ENCODE data around the gene GOLPH3L.
"Not testable (repeated sequence)": the region's sequence is repeated elsewhere in the genome, so short reads cannot be mapped to it uniquely, and the experiment has no call there.

Gene GOLPH3L

DNA sequence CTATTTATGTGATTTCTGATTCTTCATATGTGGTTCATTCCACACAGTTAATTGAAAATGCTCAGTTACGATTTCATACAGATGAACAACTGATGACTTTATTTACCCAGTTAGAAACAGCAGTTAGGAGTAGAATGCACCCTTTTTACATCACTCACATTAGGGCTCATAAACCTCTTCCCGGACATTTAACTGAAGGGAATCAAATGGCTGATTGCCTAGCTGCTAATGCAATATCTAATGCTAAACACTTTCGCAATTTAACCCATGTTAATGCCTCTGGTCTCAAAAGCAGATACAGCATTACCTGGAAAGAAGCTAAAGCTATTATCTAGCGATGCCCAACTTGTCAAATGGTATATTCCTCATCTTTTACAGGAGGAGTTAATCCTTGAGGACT, 39.9 kb downstream of the GOLPH3L start:
- FAIRE-seq, result not testable (repeated sequence)

DNA sequence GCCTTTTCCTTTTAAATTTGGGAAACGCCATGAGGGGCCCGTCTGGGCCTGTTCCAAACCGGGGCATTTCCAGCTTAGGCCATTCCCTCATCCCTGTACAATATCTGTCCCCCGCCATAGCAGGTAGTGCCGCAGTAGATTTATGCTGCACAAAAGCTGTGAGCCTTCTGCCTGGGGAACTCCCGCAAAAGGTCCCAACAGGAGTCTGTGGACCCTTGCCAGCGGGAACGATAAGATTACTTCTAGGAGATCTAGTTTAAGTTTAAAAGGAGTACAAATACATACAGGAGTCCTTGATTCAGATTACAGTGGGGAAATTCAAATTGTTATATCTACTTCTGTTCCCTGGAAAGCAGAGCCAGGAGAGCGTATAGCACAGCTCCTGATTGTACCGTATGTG, 42.3 kb downstream of the GOLPH3L start:
- FAIRE-seq, result not testable (repeated sequence)

DNA sequence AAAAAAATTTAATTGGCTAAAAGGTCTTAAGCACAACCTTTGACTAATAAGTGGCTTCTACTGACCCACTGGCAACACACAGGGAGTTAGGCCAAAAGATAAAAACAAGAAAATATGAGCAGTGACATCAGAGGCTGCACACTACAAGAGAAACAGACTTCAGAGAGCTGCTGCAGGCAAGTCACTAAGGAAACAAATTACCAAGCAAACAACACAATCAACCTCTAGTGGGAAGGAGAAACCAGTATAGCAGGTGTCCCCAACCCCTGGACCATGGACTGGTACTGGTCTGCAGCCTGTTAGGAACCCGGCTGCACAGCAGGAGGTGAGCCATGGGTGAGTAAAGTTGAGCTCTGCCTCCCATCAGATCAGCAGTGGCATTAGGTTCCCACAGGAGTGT, 46.8 kb downstream of the GOLPH3L start:
- no peak for FAIRE-seq

DNA sequence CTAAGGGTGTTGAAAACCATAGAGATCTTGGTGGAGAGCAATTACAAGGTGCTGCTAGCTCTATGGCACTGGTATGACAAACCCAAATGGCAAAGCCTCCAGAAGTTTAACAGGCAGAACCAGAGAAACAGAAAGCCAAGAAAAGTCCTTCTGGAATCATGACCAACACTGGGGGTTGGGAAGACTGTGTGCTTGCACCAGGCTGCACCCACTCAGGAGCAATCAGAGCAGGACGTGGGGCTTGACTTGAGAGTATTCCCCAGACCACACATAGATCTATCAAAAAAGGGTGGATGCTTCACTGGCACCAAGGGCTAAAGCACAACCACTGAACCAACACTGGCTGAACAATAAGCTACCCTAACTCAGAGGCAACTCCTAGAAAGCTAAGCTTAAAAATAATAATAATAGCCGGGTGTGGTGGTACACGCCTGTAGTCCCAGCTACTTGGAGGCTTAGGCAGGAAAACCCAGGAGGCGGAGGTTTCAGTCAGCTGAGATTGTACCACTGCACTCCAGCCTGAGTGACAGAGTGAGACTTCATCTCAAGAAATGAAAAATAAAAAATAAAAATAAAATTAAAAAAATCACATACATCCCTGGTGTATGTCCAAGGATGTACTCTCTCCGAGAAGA, 47.4 kb downstream of the GOLPH3L start:
- FAIRE-seq, result no peak

DNA sequence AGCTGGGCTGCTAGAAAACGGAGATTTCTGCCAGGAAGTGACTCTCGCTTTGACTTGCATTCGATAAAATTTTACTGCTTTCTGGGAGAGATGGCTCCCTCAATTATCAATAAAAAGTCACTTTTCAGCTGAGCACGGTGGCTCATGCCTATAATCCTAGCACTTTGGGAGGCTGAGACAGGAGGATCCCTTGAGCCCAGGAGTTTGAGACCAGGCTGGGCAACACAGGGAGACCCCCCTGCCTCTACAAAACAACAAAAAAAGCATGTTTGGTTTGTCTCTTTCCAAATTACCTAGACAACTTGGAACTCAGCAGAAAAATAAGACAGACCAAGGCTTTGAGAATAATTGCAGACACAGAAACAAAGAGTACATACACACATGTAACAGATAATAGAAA, 54.7 kb downstream of the GOLPH3L start:
- no peak for FAIRE-seq

DNA sequence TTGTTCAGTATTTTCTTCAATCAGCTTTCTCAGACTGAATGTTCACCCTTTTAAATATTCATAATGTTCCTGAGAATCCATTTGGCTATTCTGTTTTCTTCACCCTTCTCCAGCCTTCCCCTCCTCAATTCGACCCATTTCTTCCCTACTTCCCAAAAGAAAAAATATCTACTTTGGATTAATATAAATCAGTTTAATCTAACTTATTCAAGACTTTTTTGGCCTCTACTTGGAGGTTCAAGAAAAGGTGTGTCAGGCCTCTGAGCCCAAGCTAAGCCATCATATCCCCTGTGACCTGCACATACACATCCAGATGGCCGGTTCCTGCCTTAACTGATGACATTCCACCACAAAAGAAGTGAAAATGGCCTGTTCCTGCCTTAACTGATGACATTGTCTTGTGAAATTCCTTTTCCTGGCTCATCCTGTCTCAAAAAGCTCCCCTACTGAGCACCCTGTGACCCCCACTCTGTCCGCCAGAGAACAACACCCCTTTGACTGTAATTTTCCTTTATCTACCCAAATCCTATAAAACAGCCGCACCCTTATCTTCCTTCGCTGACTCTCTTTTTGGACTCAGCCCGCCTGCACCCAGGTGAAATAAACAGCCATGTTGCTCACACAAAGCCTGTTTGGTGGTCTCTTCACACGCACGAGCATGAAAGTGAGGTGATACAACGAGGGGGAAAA, 55.7 kb downstream of the GOLPH3L start:
- not testable (repeated sequence) for FAIRE-seq

DNA sequence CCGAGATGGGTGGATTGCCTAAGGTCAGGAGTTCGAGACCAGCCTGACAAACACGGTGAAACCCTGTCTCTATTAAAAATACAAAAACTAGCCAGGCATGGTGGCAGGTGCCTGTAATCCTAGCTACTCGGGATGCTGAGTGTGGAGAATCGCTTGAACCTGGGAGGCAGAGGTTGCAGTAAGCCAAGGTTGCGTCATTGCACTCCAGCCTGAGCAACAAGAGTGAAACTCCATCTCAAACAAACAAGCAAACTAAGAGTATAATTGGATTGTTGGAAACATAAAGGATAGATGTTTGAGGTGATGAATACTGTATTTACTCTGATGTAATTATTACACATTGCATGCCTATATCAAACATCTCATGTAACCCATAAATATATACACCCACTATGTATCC, 58.5 kb downstream of the GOLPH3L start:
- FAIRE-seq, result not testable (repeated sequence)

DNA sequence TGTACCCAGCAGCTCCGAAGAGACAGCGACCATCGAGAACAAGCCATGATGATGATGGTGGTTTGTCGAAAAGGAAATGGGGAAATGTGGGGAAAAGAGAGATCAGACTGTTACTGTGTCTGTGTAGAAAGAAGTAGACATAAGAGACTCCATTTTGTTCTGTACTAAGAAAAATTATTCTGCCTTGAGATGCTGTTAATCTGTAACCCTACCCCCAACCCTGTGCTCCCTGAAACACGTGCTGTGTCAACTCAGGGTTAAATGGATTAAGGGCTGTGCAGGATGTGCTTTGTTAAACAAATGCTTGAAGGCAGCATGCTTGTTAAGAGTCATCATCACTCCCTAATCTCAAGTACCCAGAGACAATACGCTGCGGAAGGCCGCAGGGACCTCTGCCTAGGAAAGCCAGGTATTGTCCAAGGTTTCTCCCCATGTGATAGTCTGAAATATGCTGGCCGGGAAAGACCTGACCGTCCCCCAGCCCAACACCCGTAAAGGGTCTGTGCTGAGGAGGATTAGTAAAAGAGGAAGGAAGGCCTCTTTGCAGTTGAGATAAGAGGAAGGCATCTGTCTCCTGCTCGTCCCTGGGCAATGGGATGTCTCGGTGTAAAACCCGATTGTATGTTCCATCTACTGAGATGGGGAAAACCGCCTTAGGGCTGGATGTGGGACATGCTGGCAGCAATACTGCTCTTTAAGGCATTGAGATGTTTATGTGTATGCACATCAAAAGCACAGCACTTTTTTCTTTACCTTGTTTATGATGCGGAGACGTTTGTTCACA, 61.9 kb downstream of the GOLPH3L start:
- not testable (repeated sequence) for FAIRE-seq

DNA sequence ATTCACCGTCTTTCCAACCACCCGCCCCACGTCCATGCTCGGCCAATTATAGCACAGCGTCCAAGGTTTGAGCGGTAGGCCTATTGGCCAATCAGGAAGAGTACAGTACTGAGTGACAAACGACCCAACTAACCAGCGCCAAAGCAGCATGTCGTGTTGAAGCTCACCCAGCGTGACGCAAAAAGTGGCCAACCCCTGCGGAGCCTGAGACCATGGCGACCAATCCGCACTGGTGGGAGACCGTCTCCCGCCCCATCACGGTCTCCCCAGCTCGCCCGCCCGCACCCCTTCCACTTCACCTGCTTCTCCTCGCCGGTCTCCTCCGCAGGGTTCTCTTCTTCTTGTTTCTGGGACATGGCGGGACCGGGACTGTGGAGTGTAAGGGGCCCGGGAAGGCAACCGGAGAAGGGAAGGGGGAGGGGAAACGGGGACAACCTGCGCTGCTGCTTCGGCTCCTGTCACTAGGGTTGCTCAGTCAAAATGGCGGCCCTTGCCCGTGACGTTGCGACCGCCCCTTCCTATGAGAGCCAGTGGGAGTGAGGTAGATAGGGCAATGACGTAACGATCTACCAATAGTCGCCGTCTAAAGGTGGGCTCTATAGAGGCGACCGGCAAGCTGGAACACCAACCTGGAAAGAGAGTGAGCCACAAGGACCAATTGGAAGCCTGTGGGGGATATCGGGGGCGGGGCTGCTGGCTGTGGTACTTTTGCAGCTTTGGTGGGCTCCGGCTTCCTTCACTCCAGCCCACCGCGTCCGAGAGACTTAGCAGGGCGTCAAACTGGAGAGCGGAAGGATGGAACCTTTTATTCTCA, 67.6 kb downstream of the GOLPH3L start, which contains the start of gene ENSA:
Gene ENSA (minus strand): TSS at position 498 of the 814 bp plus-strand sequence. CDS start 142 bp downstream, at position 356.
- peak; percentile 95 for FAIRE-seq

DNA sequence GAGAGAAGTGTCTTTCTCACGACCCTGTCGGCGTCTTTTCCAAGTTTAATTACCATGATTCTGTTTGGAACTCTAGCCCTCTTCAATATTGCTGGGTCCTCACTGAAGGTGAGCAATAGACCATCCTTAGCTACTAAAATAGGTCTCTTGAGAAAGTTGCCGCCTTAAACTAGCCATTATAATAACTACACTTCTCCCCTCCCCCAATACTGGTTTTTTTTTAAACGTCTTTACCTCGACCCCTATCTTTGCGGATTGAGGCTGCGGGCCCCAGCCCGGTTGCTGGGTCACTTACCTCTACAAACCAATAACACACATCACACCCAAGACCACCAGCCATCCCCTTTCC, 68.2 kb downstream of the GOLPH3L start:
- no peak for FAIRE-seq

DNA sequence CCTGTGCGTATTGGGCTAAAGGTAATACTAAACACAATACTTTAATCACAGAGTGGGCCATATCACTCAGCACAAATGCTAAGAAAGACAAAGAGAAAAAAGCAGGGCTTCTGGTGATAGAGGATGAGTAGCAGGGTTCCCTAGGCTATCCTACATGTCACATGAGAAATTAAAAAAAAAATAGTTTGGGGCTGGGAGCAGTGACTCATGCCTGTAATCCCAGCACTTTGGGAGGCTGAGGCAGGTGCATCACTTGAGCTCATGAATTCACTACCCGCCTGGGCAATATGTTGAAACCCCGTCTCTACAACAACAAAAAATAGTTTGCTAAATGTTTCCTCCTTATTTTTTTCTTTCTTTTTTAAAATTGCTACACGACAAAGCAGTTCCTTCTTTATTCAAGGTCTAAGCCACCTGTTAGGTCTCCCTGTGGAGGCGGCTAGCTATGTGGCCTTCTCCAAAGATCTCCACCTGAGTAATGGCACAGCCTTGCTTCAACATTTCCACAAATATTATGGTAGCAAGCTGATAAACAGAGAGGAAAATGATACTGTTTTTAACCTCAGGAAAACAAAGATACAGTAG, 69.0 kb downstream of the GOLPH3L start:
- FAIRE-seq, result no peak

DNA sequence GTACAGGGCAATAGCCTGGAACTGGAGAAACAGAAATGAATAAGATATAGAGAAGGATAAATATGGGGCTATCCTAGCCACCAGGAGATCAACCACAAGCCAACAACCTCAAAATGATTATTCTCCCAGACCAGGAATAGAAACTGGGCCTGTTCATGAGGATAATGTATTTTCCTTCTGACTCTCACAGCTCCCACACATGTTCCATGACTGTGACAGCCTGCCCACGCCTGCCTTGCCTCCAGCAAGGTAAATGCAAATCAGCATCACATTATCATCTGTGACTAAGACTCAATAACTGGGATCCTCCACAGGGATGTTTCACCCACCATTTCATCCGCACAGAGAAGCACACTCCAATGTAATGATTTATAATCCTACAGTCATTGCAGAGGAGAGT, 70.8 kb downstream of the GOLPH3L start:
- FAIRE-seq, result no peak

DNA sequence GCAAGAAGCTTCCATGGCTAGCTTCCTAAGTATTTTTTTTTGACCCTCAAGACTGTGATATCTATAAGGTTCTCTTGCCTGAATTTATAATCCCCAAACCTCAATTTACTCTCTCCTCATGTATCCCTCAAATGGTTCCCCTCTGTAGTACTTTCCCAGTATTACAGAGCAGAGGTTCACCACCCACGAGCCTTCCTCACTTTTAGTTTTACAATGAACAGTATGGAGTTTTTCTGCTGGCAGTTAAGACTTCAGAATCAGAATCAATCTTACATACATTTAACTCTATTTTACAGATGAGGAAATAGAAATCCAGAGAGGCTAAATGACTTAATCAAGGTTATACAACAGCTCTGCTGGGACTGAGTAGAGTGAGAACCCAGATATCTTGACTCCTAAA, 72.4 kb downstream of the GOLPH3L start:
- FAIRE-seq, result not testable (repeated sequence)

DNA sequence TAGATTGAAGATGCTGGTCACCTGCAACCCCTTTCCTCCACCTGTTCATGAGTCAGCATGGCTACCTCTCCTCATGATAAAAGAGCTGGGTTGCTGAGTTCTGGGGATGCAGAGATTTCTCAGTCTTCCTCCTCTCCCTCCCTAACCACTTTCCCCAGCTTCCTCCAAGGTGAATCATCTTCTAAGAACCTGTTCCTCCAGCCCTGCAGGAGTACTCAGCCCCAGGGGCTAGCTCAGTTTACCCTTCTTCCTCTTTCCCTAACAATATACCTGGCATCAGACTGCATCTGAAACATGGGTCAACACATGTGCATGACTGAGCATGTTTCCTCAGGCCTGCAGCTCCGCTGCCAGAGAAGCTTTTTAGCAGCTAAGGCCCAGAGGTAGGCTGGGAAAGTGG, 72.8 kb downstream of the GOLPH3L start:
- FAIRE-seq, result not testable (repeated sequence)

DNA sequence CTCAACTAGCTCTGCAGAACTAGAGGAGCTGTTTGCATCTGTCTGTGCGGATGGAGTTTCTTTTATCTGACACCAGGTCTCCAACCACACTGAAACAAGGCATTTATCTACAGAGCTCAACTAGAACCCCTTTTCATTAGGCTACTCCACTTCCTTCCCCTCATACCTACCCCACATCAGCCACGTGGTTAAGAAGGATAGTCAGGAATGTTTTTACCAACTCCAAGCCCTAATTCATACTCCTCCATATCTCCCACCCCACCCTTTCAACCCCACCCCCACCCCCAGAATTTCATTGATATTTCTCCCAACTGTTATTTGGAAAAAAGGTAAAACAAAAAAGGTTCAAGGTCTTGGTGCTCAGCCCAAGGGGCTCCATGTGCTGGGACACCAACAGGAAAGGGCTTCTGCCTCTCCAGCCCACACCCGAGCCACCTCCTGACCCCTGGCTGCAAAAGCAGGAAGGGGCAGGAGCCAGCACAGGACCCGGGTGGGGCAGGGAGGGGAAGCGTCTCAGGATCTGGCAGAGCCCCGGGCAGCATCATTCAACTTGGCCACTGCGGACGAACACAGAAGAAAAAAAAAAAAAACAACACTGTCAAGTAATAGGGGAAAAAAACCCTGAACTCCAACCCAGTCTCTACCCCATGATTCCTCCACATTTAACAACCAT, 74.5 kb downstream of the GOLPH3L start:
- no peak for FAIRE-seq

DNA sequence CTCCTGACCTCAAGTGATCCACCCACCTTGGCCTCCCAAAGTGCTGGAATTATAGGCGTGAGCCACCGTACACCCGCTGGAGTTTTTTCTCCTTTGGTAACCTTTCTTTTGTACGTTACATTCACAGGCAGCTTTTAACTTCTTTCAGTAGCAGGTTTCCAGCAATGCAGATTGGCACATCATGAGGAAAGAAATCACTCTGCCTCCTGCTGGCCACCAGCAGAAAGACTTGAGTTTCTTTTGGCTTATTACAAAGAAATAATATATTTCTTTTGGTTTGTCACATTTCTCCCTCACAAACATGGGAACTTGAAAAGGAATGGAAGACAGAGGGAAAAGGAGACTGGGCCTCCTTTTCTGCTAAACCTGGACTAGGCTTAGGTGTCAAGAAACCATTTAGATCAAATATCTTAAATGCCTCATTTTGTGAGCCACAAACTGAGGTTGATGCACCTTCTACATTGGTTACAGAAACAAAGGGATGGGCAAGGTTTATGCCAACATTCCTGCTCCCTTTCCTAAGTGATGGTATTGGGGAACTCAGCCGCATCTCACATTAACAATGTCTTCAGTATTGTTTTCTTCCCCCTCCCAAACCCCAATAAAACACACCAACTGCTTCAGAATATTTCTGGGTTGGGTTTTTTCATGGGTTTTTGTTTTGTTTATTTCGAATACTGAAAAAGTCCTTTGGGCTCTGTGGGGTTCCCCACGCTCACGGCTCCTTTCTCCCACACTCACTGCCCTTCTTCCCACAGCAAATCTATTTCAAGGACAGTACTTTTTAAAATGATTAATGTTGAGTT, 75.3 kb downstream of the GOLPH3L start:
- no peak for FAIRE-seq

DNA sequence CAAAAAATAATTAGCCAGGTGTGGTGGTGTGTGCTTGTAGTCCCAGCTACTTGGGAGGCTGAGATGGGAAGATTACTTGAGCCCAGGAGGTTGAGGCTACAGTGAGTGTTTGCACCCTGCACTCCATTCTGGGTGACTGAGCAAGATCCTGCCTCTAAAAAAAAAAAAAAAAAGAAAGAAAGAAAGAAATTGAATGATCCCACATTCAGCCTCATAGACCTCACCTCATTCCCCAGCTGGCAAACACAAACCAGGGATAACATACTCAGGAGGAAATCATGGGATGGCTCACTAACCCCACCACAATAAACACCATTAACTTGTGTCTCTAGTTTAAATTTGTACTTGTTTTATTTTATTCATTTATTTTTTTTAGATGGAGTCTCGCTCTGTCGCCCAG, 76.0 kb downstream of the GOLPH3L start:
- FAIRE-seq, result no peak

DNA sequence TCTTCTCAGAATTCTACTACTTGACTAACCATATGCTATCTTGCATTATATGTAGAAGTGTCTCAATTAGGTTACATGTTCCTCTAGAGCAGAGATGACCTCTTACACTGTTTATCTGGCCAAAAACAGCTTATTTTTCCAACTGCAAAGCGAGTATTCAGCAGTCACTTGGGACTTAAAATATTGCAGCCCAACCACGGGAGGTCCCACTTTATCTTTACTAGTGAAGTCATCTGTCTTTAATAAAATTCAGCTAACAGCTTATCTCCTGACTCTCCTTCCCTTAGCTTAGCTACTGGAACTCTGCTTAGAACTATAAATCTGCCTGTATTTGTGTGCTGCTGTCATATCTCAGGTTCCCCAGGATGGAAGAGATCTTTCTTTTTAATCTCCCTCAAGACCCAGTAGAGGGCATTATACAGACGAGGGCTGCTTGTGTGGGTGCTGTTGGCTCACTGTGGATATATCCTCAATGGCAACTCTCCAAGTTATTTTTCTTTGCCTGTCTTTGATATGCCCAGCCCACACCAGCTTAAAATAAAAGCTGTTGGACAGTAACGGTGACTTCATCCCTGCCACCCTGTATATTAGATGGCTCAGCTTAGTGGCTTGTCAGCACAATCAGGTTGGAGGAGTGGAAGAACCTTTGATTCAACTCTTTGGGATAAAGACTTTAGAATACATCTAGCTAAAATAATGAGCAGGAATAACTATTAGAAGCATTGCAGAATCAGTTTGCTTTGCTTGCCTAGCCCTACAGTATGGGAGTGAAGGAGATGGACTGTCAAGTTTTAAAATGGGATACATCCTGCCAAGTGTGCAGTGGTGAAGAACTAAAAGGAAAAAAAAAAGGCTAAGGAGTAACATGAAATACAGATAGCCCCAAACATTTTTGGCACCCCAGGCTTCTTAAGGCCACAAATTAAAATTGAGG, 77.1 kb downstream of the GOLPH3L start:
- no peak for FAIRE-seq

DNA sequence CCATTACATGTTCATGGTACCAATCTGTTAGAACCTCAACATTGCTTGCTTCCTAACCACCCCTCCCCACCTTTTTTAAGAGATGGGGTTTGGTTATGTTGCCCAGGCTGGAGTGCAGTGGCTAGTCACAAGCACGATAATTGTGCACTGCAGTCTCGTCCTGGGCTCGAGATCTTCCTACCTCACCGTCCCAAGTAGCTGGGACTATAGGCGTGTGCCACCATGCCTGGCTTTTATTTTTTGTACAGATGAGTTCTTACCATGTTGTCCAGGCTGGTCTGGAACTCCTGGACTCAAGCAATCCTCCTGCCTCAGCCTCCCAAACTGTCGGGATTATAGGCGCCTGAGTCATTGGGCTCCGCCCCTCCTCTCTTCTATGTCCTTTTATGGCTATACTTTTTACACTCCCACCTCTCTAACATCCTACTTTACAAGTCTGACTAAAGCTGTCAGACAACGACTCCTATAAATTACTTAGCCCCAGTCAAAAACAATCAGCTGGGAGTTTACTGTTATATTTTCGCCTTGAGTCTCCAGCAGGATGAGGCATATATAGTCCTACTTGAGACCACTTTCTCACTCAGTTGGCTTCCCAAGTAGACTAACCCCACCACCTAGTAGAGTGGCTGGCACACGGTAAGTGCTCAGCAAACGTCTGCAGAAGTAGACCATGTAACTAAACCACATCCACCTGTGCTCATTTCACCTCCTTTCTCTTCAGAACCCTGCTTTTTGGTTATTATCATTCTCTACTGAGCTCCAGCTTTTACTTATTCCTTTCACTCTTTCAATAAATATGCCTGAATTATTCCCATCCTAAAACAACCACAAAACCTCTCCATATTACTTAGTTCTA, 81.4 kb downstream of the GOLPH3L start:
- FAIRE-seq, result no peak

Measured in endometrium (tissue), 2 donors.